IMR-90 (cell line): ENCODE measurements around the gene ABCG8. TPM values are rescaled to one million over a fixed set of nuclear protein-coding genes. Genes with fewer than 3 reads are reported as not detected.

Experiments used
- ATAC-seq: fragments of 200-7000 bp; cut with Tn5 transposase; 2 replicates; pipeline ENCODE4 v1.9.1; 2020; ENCODE audit warnings: low read depth, mild to moderate bottlenecking, moderate library complexity
- BruUV-seq: library from RNA; stranded (reverse); fragments of 400-500 nt; replicated peaks from 2 replicates; lab custom pipeline; 2021; lab: Mats Ljungman, UMichigan
- CTCF ChIA-PET: fragments of 300-600 bp; formaldehyde crosslinking; extraction: SDS; loops from one replicate; lab custom pipeline; 2021; ENCODE audit warnings: antibody characterized with exemption; lab: Yijun Ruan, JAX
- POLR2A ChIA-PET: fragments of 300-600 bp; sonication (Branson Sonifier 250); formaldehyde crosslinking; loops from one replicate; lab custom pipeline; 2022; ENCODE audit warnings: antibody characterized with exemption; ENCODE audit not compliant: unreplicated experiment; lab: Charles Lee
- DNase-seq: peaks from one replicate; pipeline ENCODE4 v3.0.0; 2013
- H2AFZ ChIP-seq: replicated peaks from 2 replicates; pipeline ENCODE3; 2013; ENCODE audit warnings: low read length, mild to moderate bottlenecking; ENCODE audit not compliant: poor library complexity
- H2AK5ac ChIP-seq: 2 replicates; pipeline ENCODE4 v1.6.1; 2013; ENCODE audit warnings: low read depth, low read length, inconsistent platforms
- H2AK9ac ChIP-seq: replicated peaks from 2 replicates; pipeline ENCODE3; 2013; ENCODE audit warnings: mild to moderate bottlenecking, low read depth, low read length, moderate library complexity; ENCODE audit not compliant: poor library complexity
- H2BK120ac ChIP-seq: 2 replicates; pipeline ENCODE4 v1.6.1; 2013; ENCODE audit warnings: low read depth, low read length, inconsistent platforms
- H2BK15ac ChIP-seq: 3 replicates; pipeline ENCODE4 v1.6.1; 2013; ENCODE audit warnings: low read depth, low read length, inconsistent platforms
- H2BK20ac ChIP-seq: 2 replicates; pipeline ENCODE4 v1.6.1; 2013; ENCODE audit warnings: low read depth, mild to moderate bottlenecking, inconsistent platforms, low read length, moderate library complexity
- H2BK5ac ChIP-seq: 2 replicates; pipeline ENCODE4 v1.6.1; 2013; ENCODE audit warnings: mild to moderate bottlenecking, low read depth, low read length, inconsistent platforms; ENCODE audit not compliant: poor library complexity, severe bottlenecking
- H3K14ac ChIP-seq: replicated peaks from 2 replicates; pipeline ENCODE4 v1.6.1; 2013; ENCODE audit warnings: low read depth, low read length, inconsistent platforms
- H3K18ac ChIP-seq: 2 replicates; pipeline ENCODE4 v1.6.1; 2013; ENCODE audit warnings: low read depth, low read length, control low read depth
- H3K23ac ChIP-seq: 2 replicates; pipeline ENCODE4 v1.6.1; 2013; ENCODE audit warnings: low read depth, low read length, inconsistent platforms
- H3K27ac ChIP-seq: 2 replicates; pipeline ENCODE4 v1.5.1; 2013; ENCODE audit warnings: mild to moderate bottlenecking, control low read depth, low read length; ENCODE audit not compliant: insufficient read depth
- H3K27me3 ChIP-seq: 2 replicates; pipeline ENCODE4 v1.6.1; 2013; ENCODE audit warnings: low read length; ENCODE audit not compliant: control insufficient read depth, insufficient read depth
- H3K36me3 ChIP-seq: 2 replicates; pipeline ENCODE4 v1.6.1; 2013; ENCODE audit warnings: low read length, mixed read lengths; ENCODE audit not compliant: control insufficient read depth, insufficient read depth
- H3K4ac ChIP-seq: 2 replicates; pipeline ENCODE4 v1.6.1; 2013; ENCODE audit warnings: low read depth, low read length, inconsistent platforms
- H3K4me1 ChIP-seq: 2 replicates; pipeline ENCODE4 v1.6.1; 2013; ENCODE audit warnings: low read length, mixed read lengths; ENCODE audit not compliant: control insufficient read depth, insufficient read depth
- H3K4me2 ChIP-seq: 2 replicates; pipeline ENCODE4 v1.6.1; 2013; ENCODE audit warnings: low read depth, mild to moderate bottlenecking, control low read depth, low read length, moderate library complexity
- H3K4me3 ChIP-seq: 2 replicates; pipeline ENCODE4 v1.5.1; 2013; ENCODE audit warnings: low read depth, mild to moderate bottlenecking, control low read depth, low read length, moderate library complexity; ENCODE audit not compliant: insufficient read depth
- H3K56ac ChIP-seq: 2 replicates; pipeline ENCODE4 v1.6.1; 2013; ENCODE audit warnings: low read length, inconsistent platforms; ENCODE audit not compliant: insufficient read depth; ENCODE audit errors: extremely low read depth
- H3K79me1 ChIP-seq, 2 experiments: 2 replicates each; pipeline ENCODE4 v1.6.1; 2013; ENCODE audit warnings: low read length in 2 of 2, inconsistent platforms in 1 of 2, low read depth in 1 of 2
- H3K9ac ChIP-seq: 2 replicates; pipeline ENCODE4 v1.6.1; 2013; ENCODE audit warnings: low read depth, low read length, control low read depth
- H3K9me1 ChIP-seq: 2 replicates; pipeline ENCODE4 v1.6.1; 2013; ENCODE audit warnings: low read length, inconsistent platforms; ENCODE audit not compliant: insufficient read depth
- H3K9me3 ChIP-seq: 2 replicates; pipeline ENCODE4 v1.6.1; 2013; ENCODE audit warnings: low read length; ENCODE audit not compliant: control insufficient read depth, insufficient read depth
- H4K20me1 ChIP-seq: 2 replicates; pipeline ENCODE4 v1.6.1; 2013; ENCODE audit warnings: low read length, inconsistent platforms; ENCODE audit not compliant: insufficient read depth
- H4K5ac ChIP-seq: 2 replicates; pipeline ENCODE4 v1.6.1; 2013; ENCODE audit warnings: mild to moderate bottlenecking, low read depth, low read length, control low read depth
- H4K8ac ChIP-seq, 2 experiments: 2 replicates each; pipeline ENCODE4 v1.6.1; 2013; ENCODE audit warnings: low read depth in 2 of 2, low read length in 2 of 2, control low read depth in 1 of 2, inconsistent platforms in 1 of 2
- H4K91ac ChIP-seq: 2 replicates; pipeline ENCODE4 v1.6.1; 2013; ENCODE audit warnings: low read depth, low read length, inconsistent platforms; ENCODE audit not compliant: insufficient read depth
- CEBPB ChIP-seq: IDR thresholded peaks from 2 replicates; pipeline ENCODE4 v1.6.1; 2012; ENCODE audit warnings: low read depth, low read length, improper control_type of control experiment
- CHD1 ChIP-seq: IDR thresholded peaks from 2 replicates; pipeline ENCODE4 v1.6.1; 2012; ENCODE audit warnings: low read depth, low read length, improper control_type of control experiment
- MXI1 ChIP-seq: IDR thresholded peaks from 2 replicates; pipeline ENCODE4 v1.6.1; 2012; ENCODE audit warnings: low read depth, mild to moderate bottlenecking, low read length, moderate library complexity, borderline replicate concordance
- WGBS, 2 experiments: methylation state at CpG; one replicate each; pipeline versions ENCODE4 v1.1.5 to v1.1.7; 2013; ENCODE audit warnings: missing lambda C conversion rate in 2 of 2; ENCODE audit not compliant: insufficient read length in 1 of 2; ENCODE audit errors: extremely low coverage in 2 of 2; 5-methylcytosine and 5-hydroxymethylcytosine counted together
- dilution Hi-C: fragments of 300-500 bp; cut with HindIII; formaldehyde crosslinking; loops from one replicate; pipeline ENCODE4 v1.14.3; 2018; ENCODE audit warnings: low sequenced_read_pairs; ENCODE audit not compliant: unreplicated experiment
- in situ Hi-C: fragments of 300-500 bp; cut with MboI; formaldehyde crosslinking; loops from 3 replicates; pipeline ENCODE4 v1.14.3; 2019; ENCODE audit warnings: low sequenced_read_pairs, inconsistent platforms, mixed read lengths
- intact Hi-C: fragments of 100-400 bp; cut with micrococcal nuclease; formaldehyde crosslinking; loops from 2 replicates; pipeline ENCODE4 v1.10.0; 2022
- polyA plus RNA-seq, 3 experiments: library from polyadenylated mRNA; depleted of rRNA; stranded (reverse); fragments of >200 nt; gene quantifications; 2 replicates each; pipeline ENCODE4 v1.2.3, GENCODE V29; 2012; ENCODE audit warnings: low replicate concordance in 1 of 3
- total RNA-seq: library from RNA; depleted of rRNA; stranded (reverse); fragments of >200 nt; gene quantifications from 2 replicates; pipeline ENCODE4 v1.2.3, GENCODE V29; 2012
- TF ChIP-seq, protein P1 (sequence below): fragments of 150-350 bp; IDR thresholded peaks from 2 replicates; pipeline ENCODE4 v1.6.1; 2017; ENCODE audit warnings: mild to moderate bottlenecking, antibody characterized with exemption, low read length, low read depth

Gene ABCG8
- total and polyA plus RNA-seq, 2 of the 4 experiments (the other 2 are of a cell fraction), result not detected

DNA sequence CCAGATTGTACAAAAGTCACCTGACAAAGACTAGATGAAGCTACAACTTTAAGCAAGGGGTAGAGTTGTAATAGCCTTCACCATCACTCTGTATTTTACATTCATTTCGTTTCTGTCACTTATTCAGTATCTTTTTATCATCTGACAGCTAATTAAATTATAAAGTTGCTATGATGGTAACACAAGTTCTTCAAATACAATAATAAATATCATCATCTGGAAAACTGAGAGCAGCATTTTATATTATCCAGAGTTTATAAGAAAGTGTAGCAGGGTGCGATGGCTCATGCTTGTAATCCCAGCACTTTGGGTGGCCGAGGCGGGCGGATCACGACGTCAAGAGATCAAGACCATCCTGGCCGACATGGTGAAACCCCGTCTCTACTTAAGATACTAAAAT is 43.8 kb upstream of the ABCG8 start:
- Histone ChIP-seq H3K36me3 (peaks cover 4% of the 10 kb centered on the region), H3K79me1 (no peaks in the 10 kb centered on the region), H3K9me3 (no peaks in the 10 kb centered on the region), H3K9ac (no peak overlapping the region), H3K56ac (no peak overlapping the region), H4K8ac (no peak overlapping the region), H3K4me2 (no peak overlapping the region), H3K4me1 (peaks cover 3% of the 10 kb centered on the region; the same call in 1 of the 2 replicates), H2BK5ac (no peak overlapping the region), H3K23ac (no peak overlapping the region), H2AK9ac (no peak overlapping the region), H3K18ac (no peak overlapping the region), H3K27ac (no peak overlapping the region), H3K9me1 (no peaks in the 10 kb centered on the region), H2AFZ (no peak overlapping the region), H3K4ac (no peak overlapping the region), H4K20me1 (no peaks in the 10 kb centered on the region), H2BK15ac (no peak overlapping the region), H2AK5ac (no peak overlapping the region), H3K14ac (no peak overlapping the region), H3K4me3 (no peak overlapping the region), H2BK120ac (no peak overlapping the region), H4K91ac (no peak overlapping the region), H4K5ac (no peak overlapping the region), H3K27me3 (no peaks in the 10 kb centered on the region), H2BK20ac (no peak overlapping the region)
- WGBS, 2 experiments, result no CpG with 5 or more reads among the region's 9 CpGs
- dilution Hi-C loops, result no loop called here
- intact Hi-C loops, result no loop called here
- ChIA-PET CTCF (no interaction called here), POLR2A (no interaction called here)
- in situ Hi-C loops, result no loop called here
- no peak for DNase-seq
- no peak for TF ChIP-seq CHD1
- TF ChIP-seq CEBPB, result no peak
- TF ChIP-seq, protein P1, sequence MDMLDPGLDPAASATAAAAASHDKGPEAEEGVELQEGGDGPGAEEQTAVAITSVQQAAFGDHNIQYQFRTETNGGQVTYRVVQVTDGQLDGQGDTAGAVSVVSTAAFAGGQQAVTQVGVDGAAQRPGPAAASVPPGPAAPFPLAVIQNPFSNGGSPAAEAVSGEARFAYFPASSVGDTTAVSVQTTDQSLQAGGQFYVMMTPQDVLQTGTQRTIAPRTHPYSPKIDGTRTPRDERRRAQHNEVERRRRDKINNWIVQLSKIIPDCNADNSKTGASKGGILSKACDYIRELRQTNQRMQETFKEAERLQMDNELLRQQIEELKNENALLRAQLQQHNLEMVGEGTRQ, result no peak
- TF ChIP-seq MXI1, result no peak
- ATAC-seq, result no peak
- no TSS peak for BruUV-seq
